Middle frontal gyrus (tissue), 1 donor: ENCODE data around the gene GGCT.
"Not testable (repeated sequence)": the region's sequence is repeated elsewhere in the genome, so short reads cannot be mapped to it uniquely, and the experiment has no call there.

Experiments
- DNase-seq: peaks from one replicate; pipeline ENCODE4 v3.0.0-alpha.2; 2015; ENCODE audit warnings: low spot score; ENCODE audit errors: extremely low spot score

The GGCT gene

GRCh38 chr7:30504301-30505173, at the start of gene GGCT:
GGCT (minus strand) TSS chr7:30504829; CDS start chr7:30504709, 120 bp downstream.
- DNase-seq: peak; percentile 98

GRCh38 chr7:30553546-30553945, 48.9 kb upstream of the GGCT start:
- DNase-seq: no peak

- no peak for DNase-seq
Measured at GRCh38 chr7:30553141-30553540, 48.5 kb upstream of the GGCT start.

- no peak for DNase-seq
Measured at GRCh38 chr7:30552330-30552729, 47.7 kb upstream of the GGCT start.

- no peak for DNase-seq
Measured at GRCh38 chr7:30549931-30550493, 45.4 kb upstream of the GGCT start.

GRCh38 chr7:30548845-30549244, 44.2 kb upstream of the GGCT start:
- DNase-seq: peak; percentile 77

GRCh38 chr7:30546596-30546995, 42.0 kb upstream of the GGCT start:
- DNase-seq: no peak

- DNase-seq: no peak
Measured at GRCh38 chr7:30545791-30546555, 41.3 kb upstream of the GGCT start.

GRCh38 chr7:30543813-30544525, 39.3 kb upstream of the GGCT start:
- no peak for DNase-seq

- DNase-seq: not testable (repeated sequence)
Measured at GRCh38 chr7:30543115-30543514, 38.5 kb upstream of the GGCT start.

GRCh38 chr7:30533886-30534285, 29.3 kb upstream of the GGCT start:
- DNase-seq: no peak

- no peak for DNase-seq
Measured at GRCh38 chr7:30531286-30531685, 26.7 kb upstream of the GGCT start.

GRCh38 chr7:30530373-30530772, 25.7 kb upstream of the GGCT start:
- DNase-seq: no peak

- no peak for DNase-seq
Measured at GRCh38 chr7:30528779-30529178, 24.1 kb upstream of the GGCT start.

- not testable (repeated sequence) for DNase-seq
Measured at GRCh38 chr7:30527297-30527696, 22.7 kb upstream of the GGCT start.

- DNase-seq: no peak
Measured at GRCh38 chr7:30526163-30526562, 21.5 kb upstream of the GGCT start.

- no peak for DNase-seq
Measured at GRCh38 chr7:30525429-30525828, 20.8 kb upstream of the GGCT start.

- DNase-seq: no peak
Measured at GRCh38 chr7:30524545-30524944, 19.9 kb upstream of the GGCT start.

- no peak for DNase-seq
Measured at GRCh38 chr7:30523466-30523865, 18.8 kb upstream of the GGCT start.

GRCh38 chr7:30522159-30522558, 17.5 kb upstream of the GGCT start:
- DNase-seq: no peak

GRCh38 chr7:30521532-30521931, 16.9 kb upstream of the GGCT start:
- DNase-seq: no peak
